ENCODE data around the gene CBFA2T3.

CBFA2T3 gene

GRCh38 chr16:89001117-89002027, 24.4 kb upstream of the CBFA2T3 start:
- Histone ChIP-seq H3K27ac (ENCODE audit: low read depth, low read length) (no peak overlapping the region), H3K9me3 (ENCODE audit: low read length) (peaks cover 29% of the 10 kb centered on the region), H3K4me3 (ENCODE audit: low read depth in 1 of 2, low read length in 2 of 2) (no peak overlapping the region), H3K36me3 (ENCODE audit: insufficient read depth, low read length) (no peaks in the 10 kb centered on the region), H3K9ac (ENCODE audit: low read length) (no peak overlapping the region), H3K27me3 (ENCODE audit: control insufficient read depth in 1 of 2, insufficient read depth in 2 of 2, low read length in 2 of 2) (peaks cover 5 to 52% of the 10 kb centered on the region in 2 donors), H3K4me1 (ENCODE audit: insufficient read depth, low read length) (no peaks in the 10 kb centered on the region)

- Histone ChIP-seq H3K4me3 (ENCODE audit: low read depth in 1 of 2, low read length in 2 of 2) (no peak overlapping the region), H3K9me3 (ENCODE audit: low read length) (peaks cover 29% of the 10 kb centered on the region), H3K27me3 (ENCODE audit: control insufficient read depth in 1 of 2, insufficient read depth in 2 of 2, low read length in 2 of 2) (peaks cover 5 to 50% of the 10 kb centered on the region in 2 donors), H3K36me3 (ENCODE audit: insufficient read depth, low read length) (no peaks in the 10 kb centered on the region), H3K27ac (ENCODE audit: low read depth, low read length) (no peak overlapping the region), H3K9ac (ENCODE audit: low read length) (no peak overlapping the region), H3K4me1 (ENCODE audit: insufficient read depth, low read length) (no peaks in the 10 kb centered on the region)
These were observed 23.4 kb upstream of the CBFA2T3 start for GRCh38 chr16:89000207-89000959.

GRCh38 chr16:88999457-89000206, 22.6 kb upstream of the CBFA2T3 start:
- Histone ChIP-seq H3K27me3 (ENCODE audit: control insufficient read depth in 1 of 2, insufficient read depth in 2 of 2, low read length in 2 of 2) (peaks cover 5 to 47% of the 10 kb centered on the region in 2 donors), H3K4me3 (ENCODE audit: low read depth in 1 of 2, low read length in 2 of 2) (no peak overlapping the region), H3K9me3 (ENCODE audit: low read length) (peaks cover 29% of the 10 kb centered on the region), H3K4me1 (ENCODE audit: insufficient read depth, low read length) (no peaks in the 10 kb centered on the region), H3K36me3 (ENCODE audit: insufficient read depth, low read length) (no peaks in the 10 kb centered on the region), H3K9ac (ENCODE audit: low read length) (no peak overlapping the region), H3K27ac (ENCODE audit: low read depth, low read length) (no peak overlapping the region)

- Histone ChIP-seq H3K27ac (ENCODE audit: low read depth, low read length) (no peak overlapping the region), H3K4me3 (ENCODE audit: low read depth in 1 of 2, low read length in 2 of 2) (no peak overlapping the region), H3K27me3 (ENCODE audit: control insufficient read depth in 1 of 2, insufficient read depth in 2 of 2, low read length in 2 of 2) (peaks cover 1 to 47% of the 10 kb centered on the region in 2 donors), H3K9ac (ENCODE audit: low read length) (no peak overlapping the region), H3K4me1 (ENCODE audit: insufficient read depth, low read length) (no peaks in the 10 kb centered on the region), H3K36me3 (ENCODE audit: insufficient read depth, low read length) (no peaks in the 10 kb centered on the region), H3K9me3 (ENCODE audit: low read length) (peaks cover 20% of the 10 kb centered on the region)
These were observed 18.9 kb upstream of the CBFA2T3 start for GRCh38 chr16:88995746-88996535.

- Histone ChIP-seq H3K4me3 (ENCODE audit: low read depth in 1 of 2, low read length in 2 of 2) (no peak overlapping the region), H3K36me3 (ENCODE audit: insufficient read depth, low read length) (no peaks in the 10 kb centered on the region), H3K27me3 (ENCODE audit: control insufficient read depth in 1 of 2, insufficient read depth in 2 of 2, low read length in 2 of 2) (peaks cover 0 to 40% of the 10 kb centered on the region in 2 donors), H3K27ac (ENCODE audit: low read depth, low read length) (no peak overlapping the region), H3K4me1 (ENCODE audit: insufficient read depth, low read length) (no peaks in the 10 kb centered on the region), H3K9me3 (ENCODE audit: low read length) (peaks cover 17% of the 10 kb centered on the region), H3K9ac (ENCODE audit: low read length) (no peak overlapping the region)
These were observed 18.2 kb upstream of the CBFA2T3 start for GRCh38 chr16:88995194-88995593.

- Histone ChIP-seq H3K4me3 (ENCODE audit: low read depth in 1 of 2, low read length in 2 of 2) (no peak overlapping the region), H3K4me1 (ENCODE audit: insufficient read depth, low read length) (no peaks in the 10 kb centered on the region), H3K27ac (ENCODE audit: low read depth, low read length) (no peak overlapping the region), H3K9ac (ENCODE audit: low read length) (no peak overlapping the region), H3K9me3 (ENCODE audit: low read length) (peaks cover 17% of the 10 kb centered on the region), H3K36me3 (ENCODE audit: insufficient read depth, low read length) (no peaks in the 10 kb centered on the region), H3K27me3 (ENCODE audit: control insufficient read depth in 1 of 2, insufficient read depth in 2 of 2, low read length in 2 of 2) (peaks cover 0 to 43% of the 10 kb centered on the region in 2 donors)
These were observed 17.7 kb upstream of the CBFA2T3 start for GRCh38 chr16:88994695-88995094.

GRCh38 chr16:88993946-88994600, 17.1 kb upstream of the CBFA2T3 start:
- Histone ChIP-seq H3K4me1 (ENCODE audit: insufficient read depth, low read length) (no peaks in the 10 kb centered on the region), H3K4me3 (ENCODE audit: low read depth in 1 of 2, low read length in 2 of 2) (no peak overlapping the region), H3K27ac (ENCODE audit: low read depth, low read length) (no peak overlapping the region), H3K9ac (ENCODE audit: low read length) (no peak overlapping the region), H3K36me3 (ENCODE audit: insufficient read depth, low read length) (no peaks in the 10 kb centered on the region), H3K9me3 (ENCODE audit: low read length) (peaks cover 17% of the 10 kb centered on the region), H3K27me3 (ENCODE audit: control insufficient read depth in 1 of 2, insufficient read depth in 2 of 2, low read length in 2 of 2) (peaks cover 0 to 47% of the 10 kb centered on the region in 2 donors)

GRCh38 chr16:88993166-88993761, 16.3 kb upstream of the CBFA2T3 start:
- no peaks in the 10 kb centered on the region for H3K4me1 ChIP-seq (ENCODE audit: insufficient read depth, low read length)
- no peak overlapping the region for H3K9ac ChIP-seq (ENCODE audit: low read length)
- peaks cover 13% of the 10 kb centered on the region for H3K9me3 ChIP-seq (ENCODE audit: low read length)
- no peaks in the 10 kb centered on the region for H3K36me3 ChIP-seq (ENCODE audit: insufficient read depth, low read length)
- H3K27me3 ChIP-seq (ENCODE audit: control insufficient read depth in 1 of 2, insufficient read depth in 2 of 2, low read length in 2 of 2): peaks cover 0 to 43% of the 10 kb centered on the region in 2 donors
- no peak overlapping the region for H3K4me3 ChIP-seq (ENCODE audit: low read depth in 1 of 2, low read length in 2 of 2)
- H3K27ac ChIP-seq (ENCODE audit: low read depth, low read length): no peak overlapping the region

- Histone ChIP-seq H3K27me3 (ENCODE audit: control insufficient read depth in 1 of 2, insufficient read depth in 2 of 2, low read length in 2 of 2) (peaks cover 0 to 43% of the 10 kb centered on the region in 2 donors), H3K4me1 (ENCODE audit: insufficient read depth, low read length) (no peaks in the 10 kb centered on the region), H3K27ac (ENCODE audit: low read depth, low read length) (no peak overlapping the region), H3K9me3 (ENCODE audit: low read length) (peaks cover 9% of the 10 kb centered on the region), H3K9ac (ENCODE audit: low read length) (no peak overlapping the region), H3K4me3 (ENCODE audit: low read depth in 1 of 2, low read length in 2 of 2) (no peak overlapping the region), H3K36me3 (ENCODE audit: insufficient read depth, low read length) (no peaks in the 10 kb centered on the region)
These were observed 15.6 kb upstream of the CBFA2T3 start for GRCh38 chr16:88992351-88993165.
